Gastroesophageal sphincter (tissue), 4 donors: ENCODE results near the gene TAGLN2. TPM values are rescaled to one million over a fixed set of nuclear protein-coding genes. Genes with fewer than 3 reads are reported as not detected.

Experiments used
- ATAC-seq: fragments of 150-250 bp; one replicate; pipeline ENCODE4 v1.9.1; 2016; ENCODE audit warnings: mild to moderate bottlenecking, moderate library complexity
- H3K27ac ChIP-seq, 4 donors: fragments of 200-600 bp; sonication (generic) in 3 of 4; 1 replicate in 3 of 4; 2 replicates in 1 of 4; pipeline ENCODE4 v1.5.1; 2016 to 2019
- H3K27me3 ChIP-seq: fragments of 200-600 bp; sonication (generic); one replicate; pipeline ENCODE4 v1.5.1; 2019
- H3K36me3 ChIP-seq, 2 donors: fragments of 200-600 bp; sonication (generic); one replicate each; pipeline ENCODE4 v1.5.1; 2019; ENCODE audit warnings: control low read depth in 1 of 2
- H3K4me1 ChIP-seq, 3 donors: fragments of 200-600 bp; sonication (generic); 1 replicate in 2 of 3; 2 replicates in 1 of 3; pipeline ENCODE4 v1.5.1; 2016 to 2019; ENCODE audit warnings: control low read depth in 2 of 3
- H3K4me3 ChIP-seq, 2 donors: fragments of 200-600 bp; sonication (generic); one replicate each; pipeline ENCODE4 v1.5.1; 2019; ENCODE audit warnings: mild to moderate bottlenecking in 1 of 2, moderate library complexity in 1 of 2
- H3K9me3 ChIP-seq, 3 donors: fragments of 200-600 bp; sonication (generic); one replicate each; pipeline ENCODE4 v1.5.1; 2017 to 2019; ENCODE audit warnings: control low read depth in 2 of 3
- CTCF ChIP-seq, 4 experiments: fragments of 200-600 bp in 2 of 4; fragments of 450-650 bp in 2 of 4; sonication (generic) in 1 of 4; IDR thresholded peaks; one replicate each; pipeline ENCODE4 v1.5.1; 2017 to 2019; ENCODE audit warnings: antibody characterized with exemption in 4 of 4, mild to moderate bottlenecking in 2 of 4, moderate library complexity in 2 of 4
- EP300 ChIP-seq: sonication (generic); formaldehyde crosslinking; IDR thresholded peaks from one replicate; pipeline ENCODE4 v1.6.1; 2017; ENCODE audit warnings: antibody characterized with exemption, mild to moderate bottlenecking
- POLR2A ChIP-seq, 2 donors: fragments of 450-650 bp; IDR thresholded peaks; one replicate each; pipeline ENCODE4 v1.6.1; 2017; ENCODE audit warnings: antibody characterized with exemption in 2 of 2, mild to moderate bottlenecking in 2 of 2, moderate library complexity in 1 of 2
- POLR2AphosphoS5 ChIP-seq: sonication (generic); formaldehyde crosslinking; IDR thresholded peaks from one replicate; pipeline ENCODE4 v1.6.1; 2017; ENCODE audit warnings: antibody characterized with exemption
- WGBS, 2 donors: methylation state at CpG; one replicate each; pipeline ENCODE4 v1.1.5; 2018; ENCODE audit warnings: low coverage in 1 of 2; 5-methylcytosine and 5-hydroxymethylcytosine counted together
- small RNA-seq, 4 donors: library from RNA; depleted of rRNA; stranded (forward); fragments of <200 nt; gene quantifications; one replicate each; pipeline ENCODE3, GENCODE V24; 2016
- total RNA-seq, 4 donors: library from RNA; depleted of rRNA; stranded (reverse); fragments of >200 nt; gene quantifications; one replicate each; pipeline ENCODE4 v1.1.0, GENCODE V29; 2016

The TAGLN2 gene
- total RNA-seq, 4 donors from 2014 or later = 75.3 to 239 (median 217) TPM

- H3K9me3 ChIP-seq = no peaks in the 10 kb centered on the region
- 80 to 85% methylated on average over 1 to 4 of the region's 15 CpGs for WGBS, 2 donors
- H3K4me3 ChIP-seq = no peak overlapping the region
- no peak overlapping the region for H3K27ac ChIP-seq
- no peaks in the 10 kb centered on the region for H3K36me3 ChIP-seq
- ATAC-seq = no peak
- H3K27me3 ChIP-seq = peaks cover 35% of the 10 kb centered on the region
- H3K4me1 ChIP-seq = peaks cover 0 to 8% (median 2%) of the 10 kb centered on the region in 3 donors
- TF ChIP-seq POLR2A (IDR thresholded peaks at IDR 0.05) (no peak), POLR2AphosphoS5 (no peak), EP300 (no peak), CTCF (IDR thresholded peaks at IDR 0.05) (no peak)
Observed at GRCh38 chr1:159872891-159873290, 52.4 kb downstream of the TAGLN2 start.

- no peak for ATAC-seq
- Histone ChIP-seq H3K27ac (no peak overlapping the region), H3K9me3 (no peaks in the 10 kb centered on the region), H3K27me3 (peaks cover 35% of the 10 kb centered on the region), H3K4me1 (peaks cover 0 to 17% (median 6%) of the 10 kb centered on the region in 3 donors), H3K36me3 (no peaks in the 10 kb centered on the region), H3K4me3 (no peak overlapping the region)
- WGBS, 2 donors = no CpG with 5 or more reads among the region's 5 CpGs
- TF ChIP-seq POLR2A (IDR thresholded peaks at IDR 0.05) (no peak), POLR2AphosphoS5 (no peak), EP300 (no peak)
Observed at GRCh38 chr1:159870704-159871103, 54.6 kb downstream of the TAGLN2 start.

GRCh38 chr1:159869607-159870006 lies 55.7 kb downstream of the TAGLN2 start:
- Histone ChIP-seq H3K4me3 (no peak overlapping the region), H3K9me3 (no peaks in the 10 kb centered on the region), H3K27me3 (peaks cover 35% of the 10 kb centered on the region), H3K36me3 (no peaks in the 10 kb centered on the region), H3K27ac (no peak overlapping the region), H3K4me1 (peaks cover 0 to 17% (median 6%) of the 10 kb centered on the region in 3 donors)
- TF ChIP-seq CTCF (IDR thresholded peaks at IDR 0.05) (no peak), POLR2AphosphoS5 (no peak), EP300 (no peak), POLR2A (IDR thresholded peaks at IDR 0.05) (no peak)
- 62% methylated on average over 1 of the region's 1 CpG; no CpG with 5 or more reads in 1 of the 2 donors for WGBS, 2 donors
- no peak for ATAC-seq

GRCh38 chr1:159869173-159869572 lies 56.1 kb downstream of the TAGLN2 start:
- no peak for TF ChIP-seq CTCF (IDR thresholded peaks at IDR 0.05)
- no peak for TF ChIP-seq POLR2A (IDR thresholded peaks at IDR 0.05)
- no peak for TF ChIP-seq EP300
- no peak for TF ChIP-seq POLR2AphosphoS5
- no peak for ATAC-seq
- Histone ChIP-seq H3K9me3 (no peaks in the 10 kb centered on the region), H3K36me3 (no peaks in the 10 kb centered on the region), H3K27me3 (peaks cover 35% of the 10 kb centered on the region), H3K4me3 (no peak overlapping the region), H3K27ac (no peak overlapping the region), H3K4me1 (peaks cover 0 to 17% (median 6%) of the 10 kb centered on the region in 3 donors)
- 43% methylated on average over 1 of the region's 4 CpGs; no CpG with 5 or more reads in 1 of the 2 donors for WGBS, 2 donors

GRCh38 chr1:159868766-159869165 lies 56.5 kb downstream of the TAGLN2 start:
- TF ChIP-seq POLR2AphosphoS5 (no peak), EP300 (no peak), CTCF (IDR thresholded peaks at IDR 0.05) (no peak), POLR2A (IDR thresholded peaks at IDR 0.05) (no peak)
- Histone ChIP-seq H3K4me3 (no peak overlapping the region), H3K27me3 (peaks cover 35% of the 10 kb centered on the region), H3K27ac (no peak overlapping the region), H3K36me3 (no peaks in the 10 kb centered on the region), H3K9me3 (no peaks in the 10 kb centered on the region), H3K4me1 (peaks cover 0 to 17% (median 6%) of the 10 kb centered on the region in 3 donors)
- WGBS, 2 donors = 64 to 66% methylated on average over 2 to 3 of the region's 3 CpGs
- no peak for ATAC-seq

Small RNA genes within 50 kb of the gene (small RNA-seq; reads per million reads assigned to genes)
- 0 reads per million in 4 donors for gene MIR4259

Other genes starting within 250 kb of the TAGLN2 start
- gene CRP, start 210.9 kb downstream of the TAGLN2 start, total RNA-seq = under 1 TPM in 1 of 4 donors, not detected in 3; 0.27 TPM
- gene DUSP23, start 144.5 kb downstream of the TAGLN2 start, total RNA-seq = 10 to 100 TPM; 45.9 to 64.3 (median 56.4) TPM
- 1 to 10 TPM in 1 of 4 donors, under 1 TPM in 2, not detected in 1; 0.62 to 1.9 (median 0.94) TPM for gene FCRL6, start 123.1 kb downstream of the TAGLN2 start, total RNA-seq
- gene SLAMF8, start 98.6 kb downstream of the TAGLN2 start, total RNA-seq = 1 to 10 TPM in 3 of 4 donors, not detected in 1; 1.4 to 4.3 (median 4.2) TPM
- gene VSIG8, start 62.9 kb downstream of the TAGLN2 start, total RNA-seq = not detected
- gene CFAP45, start 25.3 kb downstream of the TAGLN2 start, total RNA-seq = under 1 TPM in 2 of 4 donors, not detected in 2; 0.27 to 0.81 TPM
- under 1 TPM in 2 of 4 donors, not detected in 2; 0.35 to 0.62 TPM for gene IGSF9, start 20.1 kb upstream of the TAGLN2 start, total RNA-seq
- gene SLAMF9, start 28.7 kb upstream of the TAGLN2 start, total RNA-seq = not detected
- gene PIGM, start 106.5 kb upstream of the TAGLN2 start, total RNA-seq = 1 to 10 TPM; 3.7 to 5.4 (median 4.4) TPM
- gene KCNJ10, start 144.7 kb upstream of the TAGLN2 start, total RNA-seq = not detected
- gene KCNJ9, start 156.0 kb upstream of the TAGLN2 start, total RNA-seq = not detected
- 10 to 100 TPM; 17.1 to 23.0 (median 19.4) TPM for gene IGSF8, start 173.1 kb upstream of the TAGLN2 start, total RNA-seq
- 100 to 1,000 TPM; 100 to 348 (median 142) TPM for gene ATP1A2, start 190.3 kb upstream of the TAGLN2 start, total RNA-seq
- gene ATP1A4, start 226.1 kb upstream of the TAGLN2 start, total RNA-seq = under 1 TPM in 1 of 4 donors, not detected in 3; 0.47 TPM